OCI-LY7 (cell line): Measurements from ENCODE around the gene DLGAP3. TPM values are rescaled to one million over a fixed set of nuclear protein-coding genes. Genes with fewer than 3 reads are reported as not detected.

Experiments
- BruUV-seq: library from RNA; stranded (reverse); fragments of 400-500 nt; replicated peaks from 2 replicates; lab custom pipeline; 2021; lab: Mats Ljungman, UMichigan
- CTCF ChIA-PET: fragments of 300-600 bp; sonication (Branson Sonifier 250); formaldehyde crosslinking; loops from one replicate; lab custom pipeline; 2022; ENCODE audit warnings: antibody characterized with exemption; ENCODE audit not compliant: unreplicated experiment; lab: Charles Lee
- POLR2A ChIA-PET: fragments of 300-600 bp; sonication (Branson Sonifier 250); formaldehyde crosslinking; loops from one replicate; lab custom pipeline; 2022; ENCODE audit warnings: antibody characterized with exemption; lab: Charles Lee
- DNase-seq: peaks from one replicate; pipeline ENCODE4 v3.0.0-alpha.2; 2015; ENCODE audit warnings: low spot score
- H2AFZ ChIP-seq: fragments of 200-600 bp; sonication (generic), shearing (Covaris generic); 2 replicates; pipeline ENCODE4 v1.6.1; 2014; ENCODE audit warnings: mild to moderate bottlenecking, antibody characterized with exemption, low read length, moderate library complexity
- H3K27ac ChIP-seq: fragments of 200-600 bp; sonication (generic); 2 replicates; pipeline ENCODE4 v1.5.1; 2014; ENCODE audit warnings: mixed run types, low read depth, mild to moderate bottlenecking, moderate library complexity, low read length, inconsistent platforms; ENCODE audit not compliant: poor library complexity, severe bottlenecking
- H3K36me3 ChIP-seq: fragments of 200-600 bp; sonication (generic); 2 replicates; pipeline ENCODE4 v1.6.1; 2014; ENCODE audit warnings: mild to moderate bottlenecking, antibody characterized with exemption, low read length, moderate library complexity, mixed read lengths; ENCODE audit not compliant: insufficient read depth
- H3K4me1 ChIP-seq: fragments of 200-600 bp; sonication (generic); 2 replicates; pipeline ENCODE4 v1.5.1; 2014; ENCODE audit warnings: mild to moderate bottlenecking, low read length; ENCODE audit not compliant: insufficient read depth, poor library complexity, severe bottlenecking
- H3K4me2 ChIP-seq: fragments of 200-600 bp; sonication (generic); 2 replicates; pipeline ENCODE4 v1.6.1; 2014; ENCODE audit warnings: mild to moderate bottlenecking, low read length
- H3K4me3 ChIP-seq: fragments of 200-600 bp; sonication (generic); 2 replicates; pipeline ENCODE4 v1.5.1; 2014; ENCODE audit warnings: mild to moderate bottlenecking, low read depth, low read length; ENCODE audit not compliant: poor library complexity, severe bottlenecking
- H3K79me2 ChIP-seq: fragments of 200-600 bp; sonication (generic); 2 replicates; pipeline ENCODE4 v1.6.1; 2016; ENCODE audit warnings: low read depth, mild to moderate bottlenecking, low read length, moderate library complexity, mixed read lengths; ENCODE audit not compliant: insufficient read depth
- H3K9me2 ChIP-seq: fragments of 200-600 bp; sonication (generic); 2 replicates; pipeline ENCODE4 v1.6.1; 2016; ENCODE audit warnings: mild to moderate bottlenecking, low read length, mixed read lengths; ENCODE audit not compliant: insufficient read depth
- H3K9me3 ChIP-seq: fragments of 200-600 bp; sonication (generic); 2 replicates; pipeline ENCODE4 v1.6.1; 2014; ENCODE audit warnings: mild to moderate bottlenecking, mixed run types, low read length, mixed read lengths
- H4K20me1 ChIP-seq: fragments of 200-600 bp; sonication (generic); 2 replicates; pipeline ENCODE4 v1.6.1; 2014; ENCODE audit warnings: mild to moderate bottlenecking, antibody characterized with exemption, low read length, moderate library complexity, mixed read lengths; ENCODE audit not compliant: insufficient read depth
- CTCF ChIP-seq: fragments of 200-600 bp; sonication (generic); conservative IDR thresholded peaks from 2 replicates; pipeline ENCODE4 v1.5.1; 2014; ENCODE audit warnings: mild to moderate bottlenecking, antibody characterized with exemption, low read length, moderate library complexity, mixed read lengths
- EZH2phosphoT487 ChIP-seq: fragments of 200-600 bp; sonication (generic); IDR thresholded peaks from 2 replicates; pipeline ENCODE4 v1.6.1; 2018; ENCODE audit warnings: low read depth, borderline replicate concordance, mild to moderate bottlenecking, mixed run types, antibody characterized with exemption, low read length, moderate library complexity, mixed read lengths
- intact Hi-C: fragments of 100-400 bp; cut with micrococcal nuclease; formaldehyde crosslinking; loops from one replicate; pipeline ENCODE4 v1.10.0; 2022; ENCODE audit not compliant: unreplicated experiment
- total RNA-seq, 2 experiments: library from RNA; depleted of rRNA in 1 of 2; stranded (reverse); fragments of >200 nt in 1 of 2; shearing (Covaris generic) in 1 of 2; gene quantifications; 2 replicates each; pipeline ENCODE4 v1.2.3, GENCODE V29; 2014 to 2022

Gene DLGAP3
- total RNA-seq, 2 experiments from 2014 or later = 0.44 to 0.47 TPM

- BruUV-seq = no TSS peak
- Histone ChIP-seq H3K9me2 (no peaks in the 10 kb centered on the region), H3K79me2 (no peaks in the 10 kb centered on the region), H3K4me3 (no peak overlapping the region), H3K4me2 (no peak overlapping the region), H2AFZ (no peak overlapping the region), H3K4me1 (no peaks in the 10 kb centered on the region), H4K20me1 (no peaks in the 10 kb centered on the region), H3K27ac (no peak overlapping the region), H3K9me3 (no peaks in the 10 kb centered on the region), H3K36me3 (no peaks in the 10 kb centered on the region)
- intact Hi-C loops = no loop called here
- no peak for DNase-seq
- CTCF ChIA-PET = no interaction called here
- no peak for TF ChIP-seq CTCF
- TF ChIP-seq EZH2phosphoT487 = no peak
- POLR2A ChIA-PET = no interaction called here
These were observed 23.2 kb downstream of the DLGAP3 start for GRCh38 chr1:34906222-34906621.

GRCh38 chr1:34905098-34905459 is 24.4 kb downstream of the DLGAP3 start:
- POLR2A ChIA-PET = interaction anchor here (0.5 kb wide), 1 partner anchor 1266 kb away, joined by 3 read pairs; no protein-coding TSS in a partner anchor
- no peak overlapping the region for H3K4me2 ChIP-seq

GRCh38 chr1:34904236-34905097 is 25.0 kb downstream of the DLGAP3 start:
- Histone ChIP-seq H3K27ac (no peak overlapping the region), H3K9me3 (no peaks in the 10 kb centered on the region), H3K9me2 (no peaks in the 10 kb centered on the region), H3K4me3 (no peak overlapping the region), H3K4me2 (no peak overlapping the region), H3K79me2 (no peaks in the 10 kb centered on the region), H3K4me1 (no peaks in the 10 kb centered on the region), H3K36me3 (no peaks in the 10 kb centered on the region), H2AFZ (no peak overlapping the region), H4K20me1 (no peaks in the 10 kb centered on the region)
- CTCF ChIA-PET = no interaction called here
- POLR2A ChIA-PET = interaction anchor here (0.5 kb wide), 1 partner anchor 1265 kb away, joined by 3 read pairs; no protein-coding TSS in a partner anchor
- intact Hi-C loops = no loop called here
- DNase-seq = no peak
- TF ChIP-seq EZH2phosphoT487 = no peak
- TF ChIP-seq CTCF = no peak
- no TSS peak for BruUV-seq

More at GRCh38 chr1:34905098-34905459, 24.4 kb downstream of the DLGAP3 start:
- Histone ChIP-seq H4K20me1 (no peaks in the 10 kb centered on the region), H3K4me3 (no peak overlapping the region), H3K36me3 (no peaks in the 10 kb centered on the region), H2AFZ (no peak overlapping the region), H3K79me2 (no peaks in the 10 kb centered on the region), H3K4me1 (no peaks in the 10 kb centered on the region), H3K9me3 (no peaks in the 10 kb centered on the region), H3K9me2 (no peaks in the 10 kb centered on the region), H3K27ac (no peak overlapping the region)
- no peak for TF ChIP-seq EZH2phosphoT487
- CTCF ChIA-PET = no interaction called here
- BruUV-seq = no TSS peak
- no peak for DNase-seq
- intact Hi-C loops = no loop called here
